ENCODE measurements around the gene RDH12.

Gene RDH12

DNA sequence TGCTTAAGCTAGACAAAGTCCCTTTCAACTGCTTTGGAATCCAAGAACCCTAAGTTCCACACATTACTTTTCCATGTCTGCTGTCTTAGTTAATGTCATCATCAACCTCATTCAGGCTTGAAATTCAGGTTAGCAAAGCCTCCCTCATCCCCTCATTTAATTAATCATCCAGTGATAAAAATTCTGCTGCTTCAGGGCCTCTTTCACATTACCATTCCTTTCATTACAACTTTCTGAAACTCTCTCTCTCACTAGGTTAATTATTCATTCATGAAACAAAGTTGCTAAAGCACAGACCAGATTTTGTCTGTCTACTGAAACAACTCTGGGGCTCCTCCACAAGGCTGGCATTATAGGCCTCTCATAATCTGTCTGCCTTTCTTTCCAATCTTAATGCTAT is 17.8 kb upstream of the RDH12 start:
- no peak for DNase-seq (ENCODE audit: low read depth)
- TF ChIP-seq, protein P1, sequence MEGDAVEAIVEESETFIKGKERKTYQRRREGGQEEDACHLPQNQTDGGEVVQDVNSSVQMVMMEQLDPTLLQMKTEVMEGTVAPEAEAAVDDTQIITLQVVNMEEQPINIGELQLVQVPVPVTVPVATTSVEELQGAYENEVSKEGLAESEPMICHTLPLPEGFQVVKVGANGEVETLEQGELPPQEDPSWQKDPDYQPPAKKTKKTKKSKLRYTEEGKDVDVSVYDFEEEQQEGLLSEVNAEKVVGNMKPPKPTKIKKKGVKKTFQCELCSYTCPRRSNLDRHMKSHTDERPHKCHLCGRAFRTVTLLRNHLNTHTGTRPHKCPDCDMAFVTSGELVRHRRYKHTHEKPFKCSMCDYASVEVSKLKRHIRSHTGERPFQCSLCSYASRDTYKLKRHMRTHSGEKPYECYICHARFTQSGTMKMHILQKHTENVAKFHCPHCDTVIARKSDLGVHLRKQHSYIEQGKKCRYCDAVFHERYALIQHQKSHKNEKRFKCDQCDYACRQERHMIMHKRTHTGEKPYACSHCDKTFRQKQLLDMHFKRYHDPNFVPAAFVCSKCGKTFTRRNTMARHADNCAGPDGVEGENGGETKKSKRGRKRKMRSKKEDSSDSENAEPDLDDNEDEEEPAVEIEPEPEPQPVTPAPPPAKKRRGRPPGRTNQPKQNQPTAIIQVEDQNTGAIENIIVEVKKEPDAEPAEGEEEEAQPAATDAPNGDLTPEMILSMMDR (conservative IDR thresholded peaks at IDR 0.05; ENCODE audit: low read depth, low read length) = no peak
- no peak overlapping the region for H3K4me3 ChIP-seq (ENCODE audit: low read length)

DNA sequence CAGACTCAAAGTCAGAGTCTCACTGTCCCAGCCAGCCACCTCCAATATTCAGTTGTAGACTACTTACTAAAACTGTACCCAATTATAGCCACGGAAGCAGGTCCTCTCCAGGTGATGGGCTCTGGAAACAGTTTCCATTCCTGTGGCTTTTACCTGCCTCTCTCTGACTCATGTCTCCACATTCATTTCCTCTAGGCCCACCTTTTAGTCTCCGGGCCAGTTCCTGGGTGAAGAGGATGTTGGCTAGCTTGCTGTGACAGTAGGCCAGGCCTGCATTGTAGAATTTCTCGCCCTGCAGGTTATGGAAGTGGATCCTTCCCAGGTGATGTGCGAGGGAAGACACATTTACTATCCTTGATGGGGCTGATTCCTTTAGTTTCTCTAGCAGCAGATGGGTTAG is 11.7 kb upstream of the RDH12 start:
- TF ChIP-seq, protein P1 (conservative IDR thresholded peaks at IDR 0.05; ENCODE audit: low read depth, low read length) = no peak

DNA sequence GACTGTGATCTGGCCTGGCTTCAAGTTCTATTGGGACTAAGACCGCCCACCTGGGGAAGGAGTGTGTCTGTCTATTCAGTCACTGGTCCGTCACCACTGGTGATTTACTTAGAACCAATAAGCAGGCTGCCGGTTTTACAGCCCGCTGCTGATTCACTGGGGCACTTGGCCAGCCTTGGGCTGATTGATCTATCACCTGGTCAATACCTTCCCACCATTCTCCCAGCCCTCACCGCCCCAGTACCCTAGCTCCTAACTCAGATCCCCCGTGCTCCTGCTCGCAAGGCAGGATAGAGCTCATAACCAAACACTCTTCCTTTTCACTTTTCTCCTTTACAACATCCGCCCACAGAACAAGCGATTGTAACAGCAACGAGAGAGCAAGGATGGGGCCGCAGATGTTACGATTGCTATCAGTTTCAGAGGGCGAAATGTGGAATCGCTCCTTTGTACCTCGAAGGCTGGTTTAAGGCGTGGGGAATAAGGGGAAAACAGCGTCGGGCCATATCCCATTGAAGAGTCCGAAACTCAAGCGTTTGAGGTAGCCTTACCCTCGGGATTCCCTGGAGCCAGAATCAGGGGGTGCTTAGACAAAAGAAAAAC is 6.8 kb upstream of the RDH12 start:
- DNase-seq (ENCODE audit: low read depth) = peak; percentile 95
- TF ChIP-seq, protein P1 (conservative IDR thresholded peaks at IDR 0.05; ENCODE audit: low read depth, low read length) = no peak
- H3K4me3 ChIP-seq (ENCODE audit: low read length) = peak overlapping the region; percentile 74

More for the DNA sequence above, 11.7 kb upstream of the RDH12 start:
- H3K4me3 ChIP-seq (ENCODE audit: low read length) = no peak overlapping the region
- no peak for DNase-seq (ENCODE audit: low read depth)

DNA sequence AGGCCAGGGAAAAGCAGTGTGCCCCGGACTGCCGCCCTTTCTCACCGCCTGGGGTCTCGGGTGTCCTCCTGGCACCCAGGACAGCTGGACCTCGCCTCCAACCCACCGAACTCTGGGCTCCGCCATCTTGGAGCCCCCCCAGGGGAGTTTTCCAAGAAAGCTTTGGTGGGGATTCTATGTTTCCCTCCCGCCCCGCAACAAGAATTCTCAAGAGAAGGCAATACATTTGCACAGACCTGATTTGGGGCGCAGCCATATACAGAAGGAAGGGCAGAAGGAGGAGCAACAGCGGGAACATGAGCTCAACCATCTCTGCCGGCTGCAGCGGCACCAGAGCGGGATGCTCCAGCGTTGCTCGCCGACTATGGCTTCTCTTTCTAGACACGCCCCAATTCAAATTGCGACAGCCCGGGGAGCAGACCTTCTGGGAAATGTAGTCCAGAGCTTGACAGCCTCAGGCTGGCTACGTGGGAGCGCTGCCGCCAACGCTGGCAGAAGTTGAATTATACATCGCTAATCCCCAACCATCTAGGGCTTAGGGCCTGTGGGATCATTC is 6.2 kb upstream of the RDH12 start, which contains the start of gene RDH11:
Gene RDH11, minus strand, starts transcription at position 371 of the 556 bp plus-strand sequence. Its CDS starts 61 bp downstream, at position 310.
- TF ChIP-seq, protein P1 (conservative IDR thresholded peaks at IDR 0.05; ENCODE audit: low read depth, low read length) = no peak
- DNase-seq (ENCODE audit: low read depth) = peak; percentile 90
- peak within 1 kb of the TSS; percentile 74 for H3K4me3 ChIP-seq (ENCODE audit: low read length)

DNA sequence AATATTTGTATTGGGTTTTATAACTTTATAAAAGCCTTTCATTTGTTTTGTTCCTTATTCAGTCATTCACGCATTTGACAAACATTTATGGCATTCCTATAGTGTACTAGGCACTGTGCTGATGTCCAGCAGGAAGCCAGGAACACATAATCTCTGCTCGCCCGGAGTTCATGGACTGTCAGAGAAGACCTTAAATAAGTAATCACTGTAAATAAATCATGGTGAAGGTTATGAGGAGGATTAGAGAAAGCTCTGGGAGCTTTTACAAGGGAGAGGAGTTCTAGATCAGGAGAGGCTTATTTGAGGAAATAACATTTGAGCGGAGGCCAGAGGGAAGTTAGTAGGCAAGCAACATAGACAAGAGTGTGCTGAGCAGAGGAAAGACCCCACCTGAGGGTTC is 4.7 kb upstream of the RDH12 start:
- no peak for DNase-seq (ENCODE audit: low read depth)
- no peak overlapping the region for H3K4me3 ChIP-seq (ENCODE audit: low read length)
- TF ChIP-seq, protein P1 (conservative IDR thresholded peaks at IDR 0.05; ENCODE audit: low read depth, low read length) = no peak

DNA sequence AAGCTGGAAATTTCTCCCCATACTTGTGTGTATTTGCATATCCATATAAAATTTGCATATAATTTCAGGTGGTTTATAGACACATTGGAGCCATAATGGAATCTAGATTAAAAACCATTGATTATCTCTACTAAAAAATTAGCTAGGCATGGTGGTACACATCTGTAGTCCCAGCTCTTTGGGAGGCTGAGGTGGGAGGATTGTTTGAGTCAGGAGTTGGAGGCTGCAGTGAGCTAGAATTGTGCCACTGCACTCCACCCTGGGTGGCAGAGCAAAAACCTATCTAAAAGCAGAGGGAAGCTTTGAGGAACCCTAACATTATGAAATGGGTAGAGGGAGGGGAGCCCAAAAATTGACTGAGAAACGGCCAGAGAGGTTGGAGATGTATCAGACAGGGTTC is 3.5 kb upstream of the RDH12 start:
- DNase-seq (ENCODE audit: low read depth) = no peak
- TF ChIP-seq, protein P1 (conservative IDR thresholded peaks at IDR 0.05; ENCODE audit: low read depth, low read length) = no peak
- no peak overlapping the region for H3K4me3 ChIP-seq (ENCODE audit: low read length)

DNA sequence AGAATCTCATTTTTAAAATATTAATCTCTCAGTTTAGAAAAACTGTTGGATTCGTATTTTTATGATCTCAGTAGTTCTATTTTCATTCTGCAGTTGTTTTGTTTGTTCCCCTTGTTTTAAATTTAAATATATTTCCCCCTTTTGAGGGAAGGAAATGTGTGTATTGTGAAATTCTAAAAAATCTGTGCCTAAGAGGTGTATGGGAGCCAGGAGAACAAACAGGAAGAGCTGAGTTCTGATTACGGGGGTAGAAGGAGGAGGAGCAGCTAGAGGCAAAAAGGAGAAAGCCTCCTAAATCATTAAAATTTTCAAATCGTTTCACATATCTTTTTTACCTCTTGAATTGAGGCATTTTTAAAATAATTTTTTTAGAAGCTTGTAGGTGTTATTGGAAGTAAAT is 2.3 kb downstream of the RDH12 start:
- H3K4me3 ChIP-seq (ENCODE audit: low read length) = no peak overlapping the region
- DNase-seq (ENCODE audit: low read depth) = no peak
- TF ChIP-seq, protein P1 (conservative IDR thresholded peaks at IDR 0.05; ENCODE audit: low read depth, low read length) = no peak
